ENCODE data around the gene TIPIN. TPM values are rescaled to one million over a fixed set of nuclear protein-coding genes. Genes with fewer than 3 reads are reported as not detected.
"Not testable (repeated sequence)": the region's sequence is repeated elsewhere in the genome, so short reads cannot be mapped to it uniquely, and the experiment has no call there.

The TIPIN gene
- polyA plus RNA-seq, 1 of the 3 experiments (the other 2 are of a cell fraction): 5.7 TPM

DNA sequence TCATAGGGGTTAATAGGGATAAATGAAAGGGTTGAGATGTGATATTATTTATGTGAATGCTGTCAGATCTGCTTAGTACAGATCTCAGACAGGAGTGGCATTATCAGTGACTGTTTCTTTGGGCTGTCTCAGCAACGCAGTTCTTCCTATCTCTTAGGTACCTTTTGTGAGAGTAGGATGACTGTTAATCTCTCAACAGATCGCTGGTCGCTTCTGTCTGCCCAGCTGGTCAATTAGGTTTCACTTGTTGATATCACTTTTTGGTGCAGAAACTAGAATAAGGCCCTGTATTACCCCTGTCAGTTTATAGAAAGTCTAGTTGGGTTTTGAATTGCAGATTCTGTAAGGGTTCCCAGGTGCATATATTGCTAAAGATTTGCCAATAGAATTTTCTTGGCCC, 46.7 kb downstream of the TIPIN start:
- no peaks in the 10 kb centered on the region for H3K79me2 ChIP-seq (ENCODE audit: insufficient read depth)
- H3K9me2 ChIP-seq: no peaks in the 10 kb centered on the region
- DNase-seq: no peak
- H3K4me3 ChIP-seq (ENCODE audit: low read depth in 2 of 2, low read length in 1 of 2): no peak overlapping the region
- 64% methylated on average over 3 of the region's 3 CpGs for WGBS (ENCODE audit: low lambda C conversion rate)
- H2AFZ ChIP-seq (ENCODE audit: low read depth): no peak overlapping the region
- H3K27ac ChIP-seq (ENCODE audit: low read depth in 2 of 2, low read length in 1 of 2): no peak overlapping the region; a peak in 1 of 4 replicates
- POLR2A ChIA-PET: no interaction called here
- no peak overlapping the region for H3K9ac ChIP-seq
- no peaks in the 10 kb centered on the region for H3F3A ChIP-seq (replicated peaks; ENCODE audit: insufficient read depth)
- no peaks in the 10 kb centered on the region for H3K9me3 ChIP-seq
- peaks cover 32 to 44% of the 10 kb centered on the region in 2 experiments for H3K36me3 ChIP-seq (replicated peaks in 1 of 2; ENCODE audit: control insufficient read depth in 1 of 2, insufficient read depth in 2 of 2, low read length in 1 of 2)
- H3K27me3 ChIP-seq (ENCODE audit: insufficient read depth): no peaks in the 10 kb centered on the region
- CTCF ChIA-PET: no interaction called here
- H3K4me1 ChIP-seq (ENCODE audit: control insufficient read depth in 1 of 2, insufficient read depth in 2 of 2, low read depth in 1 of 2, low read length in 1 of 2): no peaks in the 10 kb centered on the region
- TF ChIP-seq NRF1 (IDR thresholded peaks at IDR 0.05; ENCODE audit: low read depth, low read length): 0 out of 2 replicates have a peak, but pooled peaks have one; percentile 4
- no peak for TF ChIP-seq SMC3 (IDR thresholded peaks at IDR 0.05; ENCODE audit: low read depth, low read length)
- H4K20me1 ChIP-seq (ENCODE audit: insufficient read depth): no peaks in the 10 kb centered on the region
- H3K4me2 ChIP-seq: no peak overlapping the region

DNA sequence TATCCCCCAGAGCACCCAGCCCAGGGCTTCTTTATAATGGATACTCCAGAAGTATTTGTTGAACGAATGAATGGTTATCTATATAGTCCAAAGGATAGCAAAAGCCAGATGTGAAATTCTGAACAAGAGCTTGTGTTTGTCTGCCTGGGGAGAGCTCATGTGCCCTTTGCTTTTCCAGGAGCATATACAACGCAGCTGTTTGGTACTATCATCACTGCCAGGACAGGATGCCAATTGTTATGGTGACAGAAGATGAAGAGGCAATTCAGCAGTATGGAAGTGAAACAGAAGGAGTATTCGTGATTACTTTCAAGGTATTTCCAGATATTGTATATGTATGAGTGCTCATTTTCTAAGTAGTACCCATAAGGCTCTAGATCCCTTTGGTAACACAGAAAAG, 48.0 kb downstream of the TIPIN start:
- POLR2A ChIA-PET: interaction anchor here (1.0 kb wide), 1 partner anchor 26 kb away, joined by 5 read pairs; no protein-coding TSS in a partner anchor
- peaks cover 30 to 35% of the 10 kb centered on the region in 2 experiments for H3K36me3 ChIP-seq (replicated peaks in 1 of 2; ENCODE audit: control insufficient read depth in 1 of 2, insufficient read depth in 2 of 2, low read length in 1 of 2)
- no peak overlapping the region for H3K27ac ChIP-seq (ENCODE audit: low read depth in 2 of 2, low read length in 1 of 2)
- no peaks in the 10 kb centered on the region for H3K27me3 ChIP-seq (ENCODE audit: insufficient read depth)
- H4K20me1 ChIP-seq (ENCODE audit: insufficient read depth): no peaks in the 10 kb centered on the region
- no peak overlapping the region for H3K9ac ChIP-seq
- no peak for TF ChIP-seq NRF1 (IDR thresholded peaks at IDR 0.05; ENCODE audit: low read depth, low read length)
- TF ChIP-seq, protein P1, sequence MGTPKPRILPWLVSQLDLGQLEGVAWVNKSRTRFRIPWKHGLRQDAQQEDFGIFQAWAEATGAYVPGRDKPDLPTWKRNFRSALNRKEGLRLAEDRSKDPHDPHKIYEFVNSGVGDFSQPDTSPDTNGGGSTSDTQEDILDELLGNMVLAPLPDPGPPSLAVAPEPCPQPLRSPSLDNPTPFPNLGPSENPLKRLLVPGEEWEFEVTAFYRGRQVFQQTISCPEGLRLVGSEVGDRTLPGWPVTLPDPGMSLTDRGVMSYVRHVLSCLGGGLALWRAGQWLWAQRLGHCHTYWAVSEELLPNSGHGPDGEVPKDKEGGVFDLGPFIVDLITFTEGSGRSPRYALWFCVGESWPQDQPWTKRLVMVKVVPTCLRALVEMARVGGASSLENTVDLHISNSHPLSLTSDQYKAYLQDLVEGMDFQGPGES (IDR thresholded peaks at IDR 0.05; ENCODE audit: low read depth, low read length): no peak
- TF ChIP-seq RAD21 (IDR thresholded peaks at IDR 0.05; ENCODE audit: low read length): no peak
- TF ChIP-seq EZH2phosphoT487 (IDR thresholded peaks at IDR 0.05; ENCODE audit: borderline replicate concordance, low read depth): no peak
- H2AFZ ChIP-seq (ENCODE audit: low read depth): no peak overlapping the region
- WGBS (ENCODE audit: low lambda C conversion rate): 92% methylated on average over 3 of the region's 3 CpGs
- H3F3A ChIP-seq (replicated peaks; ENCODE audit: insufficient read depth): no peaks in the 10 kb centered on the region
- no peak overlapping the region for H3K4me3 ChIP-seq (ENCODE audit: low read depth in 2 of 2, low read length in 1 of 2)
- no peaks in the 10 kb centered on the region for H3K9me2 ChIP-seq
- no peak for DNase-seq
- H3K4me2 ChIP-seq: no peak overlapping the region
- H3K9me3 ChIP-seq: no peaks in the 10 kb centered on the region
- CTCF ChIA-PET: interaction anchor here (0.8 to 1.7 kb wide), 2 partner anchors 22 to 172 kb away, joined by 3 to 4 read pairs; no protein-coding TSS in a partner anchor
- H3K79me2 ChIP-seq (ENCODE audit: insufficient read depth): no peaks in the 10 kb centered on the region
- H3K4me1 ChIP-seq (ENCODE audit: control insufficient read depth in 1 of 2, insufficient read depth in 2 of 2, low read depth in 1 of 2, low read length in 1 of 2): no peaks in the 10 kb centered on the region

DNA sequence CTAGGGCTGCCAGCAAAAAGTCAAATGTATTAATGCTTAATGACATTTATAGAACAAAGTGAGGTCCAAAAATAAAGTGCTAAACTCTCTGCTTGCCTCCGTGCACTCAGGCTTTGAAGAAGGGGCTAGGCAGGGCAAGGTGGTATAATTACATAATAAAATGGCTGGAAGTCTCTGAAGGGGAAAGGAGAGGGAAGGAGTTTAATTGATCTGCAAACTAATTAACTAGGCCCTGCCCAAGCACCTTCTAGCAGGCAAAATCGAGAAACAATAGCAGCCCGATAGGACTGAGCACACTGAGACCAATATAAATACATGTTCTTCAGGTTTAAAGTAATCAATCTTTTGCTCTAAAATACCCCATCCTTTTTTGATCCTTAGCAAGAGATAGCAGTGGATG, 50.1 kb downstream of the TIPIN start:
- Histone ChIP-seq H3K9me3 (no peaks in the 10 kb centered on the region), H4K20me1 (ENCODE audit: insufficient read depth) (no peaks in the 10 kb centered on the region), H3K9me2 (no peaks in the 10 kb centered on the region), H2AFZ (ENCODE audit: low read depth) (no peak overlapping the region), H3K27ac (ENCODE audit: low read depth in 2 of 2, low read length in 1 of 2) (no peak overlapping the region), H3K79me2 (ENCODE audit: insufficient read depth) (no peaks in the 10 kb centered on the region), H3F3A (replicated peaks; ENCODE audit: insufficient read depth) (no peaks in the 10 kb centered on the region), H3K36me3 (replicated peaks in 1 of 2; ENCODE audit: control insufficient read depth in 1 of 2, insufficient read depth in 2 of 2, low read length in 1 of 2) (peaks cover 21 to 22% of the 10 kb centered on the region in 2 experiments), H3K4me1 (ENCODE audit: control insufficient read depth in 1 of 2, insufficient read depth in 2 of 2, low read depth in 1 of 2, low read length in 1 of 2) (no peaks in the 10 kb centered on the region), H3K9ac (no peak overlapping the region), H3K4me3 (ENCODE audit: low read depth in 2 of 2, low read length in 1 of 2) (no peak overlapping the region), H3K27me3 (ENCODE audit: insufficient read depth) (no peaks in the 10 kb centered on the region), H3K4me2 (no peak overlapping the region)
- ChIA-PET CTCF (interaction anchor here (0.9 kb wide), 1 partner anchor 12 kb away, joined by 3 read pairs; no protein-coding TSS in a partner anchor), POLR2A (no interaction called here)
- TF ChIP-seq JUND (IDR thresholded peaks at IDR 0.05): no peak
- WGBS (ENCODE audit: low lambda C conversion rate): 92% methylated on average over 3 of the region's 3 CpGs
- no peak for DNase-seq

DNA sequence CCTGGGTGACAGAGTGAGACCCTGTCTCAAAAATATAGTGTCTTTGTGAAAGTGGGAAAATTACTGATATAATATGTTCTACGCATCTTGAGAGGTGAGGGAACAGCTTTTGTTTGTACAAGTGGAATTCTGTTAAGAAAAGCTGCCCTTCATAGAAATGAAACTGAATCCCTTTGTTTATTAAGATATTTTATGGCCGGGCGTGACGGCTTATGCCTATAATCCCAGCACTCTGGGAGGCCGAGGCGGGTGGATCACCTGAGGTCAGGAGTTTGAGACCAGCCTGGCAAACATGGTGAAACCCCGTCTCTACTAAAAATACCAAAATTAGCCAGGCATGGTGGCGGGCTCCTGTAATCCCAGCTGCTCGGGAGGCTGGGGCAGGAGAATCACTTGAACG, 52.1 kb downstream of the TIPIN start:
- peaks cover 14 to 15% of the 10 kb centered on the region in 2 experiments for H3K36me3 ChIP-seq (replicated peaks in 1 of 2; ENCODE audit: control insufficient read depth in 1 of 2, insufficient read depth in 2 of 2, low read length in 1 of 2)
- CTCF ChIA-PET; H3K27ac ChIP-seq (ENCODE audit: low read depth in 2 of 2, low read length in 1 of 2); DNase-seq; H3K27me3 ChIP-seq (ENCODE audit: insufficient read depth); H3K9me2 ChIP-seq; H4K20me1 ChIP-seq (ENCODE audit: insufficient read depth); H3K9me3 ChIP-seq; H3F3A ChIP-seq (replicated peaks; ENCODE audit: insufficient read depth); H3K9ac ChIP-seq; POLR2A ChIA-PET; H3K79me2 ChIP-seq (ENCODE audit: insufficient read depth); H3K4me2 ChIP-seq; H2AFZ ChIP-seq (ENCODE audit: low read depth); H3K4me3 ChIP-seq (ENCODE audit: low read depth in 2 of 2, low read length in 1 of 2); H3K4me1 ChIP-seq (ENCODE audit: control insufficient read depth in 1 of 2, insufficient read depth in 2 of 2, low read depth in 1 of 2, low read length in 1 of 2): not testable (repeated sequence)
- WGBS (ENCODE audit: low lambda C conversion rate): 95% methylated on average over 10 of the region's 10 CpGs
